Stimulated activated CD8-positive, alpha-beta memory T cell treated with anti-CD3 and anti-CD28 coated beads, Interleukin-2, amount 100 ng/mL, for 48 hours (primary cell): Measurements from ENCODE around the gene TMEM52.
"Not testable (repeated sequence)": the region's sequence is repeated elsewhere in the genome, so short reads cannot be mapped to it uniquely, and the experiment has no call there.

ENCODE experiments used
- DNase-seq, 2 donors: peaks; one replicate each; pipeline ENCODE4 v3.0.0-alpha.2; 2020; ENCODE audit warnings: low read depth in 2 of 2

TMEM52 gene

GRCh38 chr1:1946540-1946939, 27.5 kb upstream of the TMEM52 start:
- DNase-seq: no peak

GRCh38 chr1:1945782-1946393, 26.8 kb upstream of the TMEM52 start:
- DNase-seq: no peak

GRCh38 chr1:1943834-1944570, 24.9 kb upstream of the TMEM52 start:
- DNase-seq: peak; percentile 42 to 45

DNA sequence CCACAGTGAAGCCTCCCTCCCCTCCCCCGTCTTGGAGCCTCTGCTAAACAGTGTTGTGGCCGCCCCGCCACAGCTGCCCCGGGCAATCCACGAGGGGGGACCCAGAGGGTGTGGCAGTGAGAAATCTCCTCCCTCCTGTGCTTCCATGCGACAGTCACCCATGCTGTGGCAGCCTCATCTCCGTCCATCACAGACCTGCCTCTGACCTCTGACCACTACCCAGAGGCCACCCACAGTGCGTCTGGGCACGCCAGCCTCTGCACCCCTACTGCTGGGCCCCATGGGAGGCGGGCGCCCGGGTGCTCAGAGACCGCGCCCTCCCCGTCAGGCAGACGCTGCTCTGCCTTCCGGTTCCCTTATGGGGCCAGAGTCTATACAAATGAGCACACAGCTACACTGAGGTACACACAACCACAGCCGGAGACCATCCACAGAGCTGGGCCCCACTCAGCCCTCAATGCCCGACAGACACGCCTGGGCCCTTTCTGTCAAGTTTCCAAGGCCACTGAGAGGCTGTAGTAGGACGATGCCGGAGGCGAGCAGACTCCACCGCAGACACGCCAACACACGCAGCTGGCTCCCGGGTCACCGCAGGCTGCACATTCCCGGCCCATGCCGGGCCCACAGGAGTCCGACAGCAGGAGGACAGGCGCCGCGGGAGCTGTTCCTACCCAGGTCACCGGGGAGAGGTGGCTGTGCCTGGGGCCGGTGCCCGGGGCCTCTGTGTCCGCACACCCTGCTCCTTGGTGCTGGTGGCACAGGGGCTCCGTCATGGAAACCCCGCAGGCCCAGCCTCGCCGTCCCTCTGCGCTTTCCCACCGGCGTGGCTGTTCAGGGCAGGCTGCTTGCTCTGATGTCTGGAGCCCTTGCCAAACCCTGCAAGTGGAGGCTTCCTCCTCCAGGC, 23.9 kb upstream of the TMEM52 start:
- no peak for DNase-seq

DNA sequence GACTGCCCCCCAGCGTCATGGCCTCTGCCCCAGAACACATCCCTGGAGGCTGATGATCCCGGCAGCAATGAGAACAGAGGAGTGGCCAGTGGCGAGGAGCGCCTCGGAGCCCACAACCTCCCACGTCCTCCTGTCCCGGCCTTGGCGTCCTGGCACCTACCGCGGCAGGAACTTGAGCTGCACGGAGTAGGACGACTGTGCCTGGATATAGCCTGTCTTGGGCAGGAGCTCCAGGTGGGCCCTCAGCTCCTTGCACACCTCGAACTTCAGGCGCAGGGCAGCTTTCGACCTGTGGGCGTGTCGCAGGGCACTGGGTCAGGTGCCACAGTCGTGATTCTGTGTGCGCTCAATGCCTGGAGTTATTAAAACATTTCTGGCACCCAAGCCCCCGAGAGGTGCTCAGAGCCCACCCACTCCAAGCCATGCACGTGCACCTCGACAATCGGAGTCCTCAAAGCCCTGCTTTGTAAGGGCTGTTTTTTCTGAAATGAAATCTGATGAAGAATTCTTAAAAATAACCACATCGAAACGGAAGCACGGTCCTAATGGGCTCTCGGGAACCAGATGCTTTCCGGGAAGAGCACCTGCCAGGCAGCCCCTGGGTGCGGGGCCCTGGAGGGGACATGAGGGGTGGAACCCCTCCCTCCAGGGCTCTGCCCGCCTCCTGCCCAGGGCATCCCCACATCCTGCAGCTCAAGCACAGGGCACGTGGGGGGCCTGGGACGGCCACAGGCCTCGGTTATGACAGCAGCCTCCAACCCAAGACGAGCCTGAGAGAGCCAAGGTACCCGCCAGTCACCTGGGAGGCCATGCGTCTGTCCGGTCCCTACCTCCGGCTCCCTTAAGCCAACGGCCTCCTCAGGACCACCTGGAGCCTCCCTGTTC, 23.0 kb upstream of the TMEM52 start:
- no peak for DNase-seq

GRCh38 chr1:1941211-1941841, 22.2 kb upstream of the TMEM52 start:
- DNase-seq: no peak

DNA sequence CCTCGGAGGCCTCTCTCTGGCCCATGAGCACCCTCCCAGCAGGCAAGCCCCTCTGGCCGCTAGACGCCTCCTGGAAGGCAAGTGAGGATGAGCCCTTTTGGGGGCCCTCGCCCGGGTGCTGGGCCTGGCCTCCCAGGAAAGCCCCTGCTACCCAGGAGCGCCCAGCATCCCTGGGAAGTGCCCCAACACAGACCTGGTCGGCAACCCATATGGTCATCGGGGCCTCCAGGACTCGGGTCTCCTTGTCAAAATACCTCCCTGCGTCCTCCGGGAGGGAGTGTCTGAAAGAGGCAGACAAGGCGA, 21.0 kb upstream of the TMEM52 start:
- no peak for DNase-seq

GRCh38 chr1:1939296-1940122, 20.4 kb upstream of the TMEM52 start:
- no peak for DNase-seq

GRCh38 chr1:1938613-1939295, 19.7 kb upstream of the TMEM52 start:
- DNase-seq: no peak

DNA sequence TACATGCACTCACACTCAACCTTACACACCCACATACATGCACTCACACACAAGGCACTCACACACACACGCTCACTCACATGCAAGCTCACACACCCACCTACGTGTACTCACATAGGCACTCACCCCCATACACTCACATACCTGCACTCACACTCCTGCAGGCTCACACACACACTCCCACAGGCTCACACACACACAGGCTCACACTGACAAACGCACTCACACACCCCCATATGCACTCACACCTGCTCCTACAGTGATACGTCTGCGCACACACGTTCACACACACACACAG, 19.1 kb upstream of the TMEM52 start:
- no peak for DNase-seq

- DNase-seq: no peak
Observed at GRCh38 chr1:1937549-1938275, 18.6 kb upstream of the TMEM52 start.

DNA sequence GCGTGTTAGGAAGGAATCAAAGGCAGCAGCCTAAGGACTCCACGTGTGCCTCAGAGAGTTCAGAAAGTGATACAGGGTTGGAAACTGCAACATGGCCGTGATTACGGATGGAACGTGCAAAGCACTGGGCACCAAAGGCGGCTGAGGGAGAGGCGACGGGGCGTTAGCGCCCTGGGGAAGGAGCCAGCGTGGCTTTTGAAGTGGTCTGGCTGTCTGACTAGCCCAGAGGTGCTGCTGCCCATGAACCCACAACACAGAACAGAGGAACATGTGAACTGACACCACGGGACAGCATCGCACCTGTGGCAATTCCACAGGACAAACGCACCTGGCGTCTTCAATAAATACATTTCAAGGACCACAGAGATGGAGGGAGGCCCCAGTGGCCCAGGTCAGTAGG, 18.0 kb upstream of the TMEM52 start:
- DNase-seq: no peak

DNA sequence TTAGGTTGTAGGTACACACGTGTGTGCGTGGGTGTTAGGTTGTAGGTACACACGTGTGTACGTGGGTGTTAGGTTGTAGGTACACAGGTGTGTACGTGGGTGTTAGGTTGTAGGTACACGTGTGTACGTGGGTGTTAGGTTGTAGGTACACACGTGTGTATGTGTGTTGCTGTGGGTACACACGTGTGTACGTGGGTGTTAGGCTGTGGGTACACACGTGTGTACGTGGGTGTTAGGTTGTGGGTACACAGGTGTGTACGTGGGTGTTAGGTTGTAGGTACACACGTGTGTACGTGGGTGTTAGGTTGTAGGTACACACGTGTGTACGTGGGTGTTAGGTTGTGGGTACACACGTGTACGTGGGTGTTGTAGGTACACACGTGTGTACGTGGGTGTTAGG, 15.8 kb upstream of the TMEM52 start:
- DNase-seq: not testable (repeated sequence)

GRCh38 chr1:1929639-1930545, 10.8 kb upstream of the TMEM52 start:
- no peak for DNase-seq

- DNase-seq: no peak
Observed at GRCh38 chr1:1929102-1929638, 10.1 kb upstream of the TMEM52 start.

DNA sequence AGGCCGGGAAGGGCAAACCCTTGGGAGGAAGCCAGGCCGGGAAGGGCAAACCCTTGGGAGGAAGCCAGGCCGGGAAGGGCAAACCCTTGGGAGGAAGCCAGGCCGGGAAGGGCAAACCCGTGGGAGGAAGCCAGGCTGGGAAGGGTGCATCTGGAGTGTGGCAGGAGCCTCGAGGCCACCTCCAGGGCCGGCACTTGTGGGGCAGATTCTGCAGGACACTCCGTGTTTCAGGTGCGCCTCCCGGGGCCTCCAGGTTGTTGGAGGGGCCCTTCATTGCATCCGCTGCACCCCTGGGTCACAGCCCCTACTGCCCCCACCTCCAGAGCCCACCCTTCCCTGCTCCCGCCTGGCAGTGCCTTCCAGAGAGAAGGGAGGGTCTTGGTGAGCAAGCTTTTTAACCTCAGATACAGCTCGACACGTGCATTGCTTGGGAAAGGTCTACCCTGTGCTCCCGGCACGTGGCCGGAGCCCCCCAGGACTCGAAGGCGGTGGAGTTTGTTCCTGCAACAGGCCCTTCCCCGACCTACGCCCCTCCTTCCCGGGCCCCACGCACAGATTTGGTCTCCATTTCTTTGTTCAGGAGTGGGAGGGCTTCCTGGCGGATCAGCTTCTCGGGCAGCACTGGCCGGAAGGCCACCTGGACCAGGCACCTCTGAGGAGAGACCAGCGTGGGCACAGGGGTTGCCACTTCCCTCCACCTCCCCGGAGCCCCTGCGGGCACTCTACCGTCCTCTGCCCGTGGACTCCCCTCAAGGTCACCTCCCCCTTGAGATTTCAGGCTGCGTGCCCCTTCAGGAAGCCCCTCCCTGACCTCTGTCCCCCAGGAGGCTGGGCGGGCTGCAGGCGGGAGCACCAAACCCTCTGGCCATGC, 9.4 kb upstream of the TMEM52 start:
- no peak for DNase-seq

- no peak for DNase-seq
Observed at GRCh38 chr1:1927751-1928150, 8.7 kb upstream of the TMEM52 start.
